Measurements from ENCODE around the gene SIRPB2.

DNA sequence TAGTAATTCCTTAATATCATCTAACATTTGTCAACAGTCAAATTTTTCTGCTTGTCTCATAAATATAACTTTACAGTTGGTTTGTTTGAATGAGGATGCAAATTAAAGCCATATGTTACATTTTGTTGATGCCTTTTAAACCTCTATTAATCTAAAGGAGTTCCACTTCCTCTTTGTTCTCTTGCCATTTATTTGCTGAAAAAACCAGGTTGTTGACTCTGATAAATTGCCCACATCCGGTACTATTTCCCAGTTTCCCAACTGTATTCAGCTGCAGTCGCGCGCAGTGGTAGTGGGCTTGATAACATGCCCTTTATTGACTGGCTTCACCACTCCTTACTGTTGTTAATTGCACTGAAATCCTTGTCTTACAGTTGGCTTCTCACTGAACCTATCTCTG, 32.8 kb upstream of the SIRPB2 start:
- TF ChIP-seq, protein P1, sequence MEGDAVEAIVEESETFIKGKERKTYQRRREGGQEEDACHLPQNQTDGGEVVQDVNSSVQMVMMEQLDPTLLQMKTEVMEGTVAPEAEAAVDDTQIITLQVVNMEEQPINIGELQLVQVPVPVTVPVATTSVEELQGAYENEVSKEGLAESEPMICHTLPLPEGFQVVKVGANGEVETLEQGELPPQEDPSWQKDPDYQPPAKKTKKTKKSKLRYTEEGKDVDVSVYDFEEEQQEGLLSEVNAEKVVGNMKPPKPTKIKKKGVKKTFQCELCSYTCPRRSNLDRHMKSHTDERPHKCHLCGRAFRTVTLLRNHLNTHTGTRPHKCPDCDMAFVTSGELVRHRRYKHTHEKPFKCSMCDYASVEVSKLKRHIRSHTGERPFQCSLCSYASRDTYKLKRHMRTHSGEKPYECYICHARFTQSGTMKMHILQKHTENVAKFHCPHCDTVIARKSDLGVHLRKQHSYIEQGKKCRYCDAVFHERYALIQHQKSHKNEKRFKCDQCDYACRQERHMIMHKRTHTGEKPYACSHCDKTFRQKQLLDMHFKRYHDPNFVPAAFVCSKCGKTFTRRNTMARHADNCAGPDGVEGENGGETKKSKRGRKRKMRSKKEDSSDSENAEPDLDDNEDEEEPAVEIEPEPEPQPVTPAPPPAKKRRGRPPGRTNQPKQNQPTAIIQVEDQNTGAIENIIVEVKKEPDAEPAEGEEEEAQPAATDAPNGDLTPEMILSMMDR (IDR thresholded peaks at IDR 0.05) = no peak
- TF ChIP-seq POLR2AphosphoS5 (IDR thresholded peaks at IDR 0.05) (no peak), POLR2A (IDR thresholded peaks at IDR 0.05) (no peak)

All from gastroesophageal sphincter (tissue), 3 donors.